HEK293 (cell line): ENCODE data around the gene TSLP.

ENCODE experiments used
- CTCF ChIA-PET: fragments of 350-600 bp; formaldehyde crosslinking; extraction: SDS; loops from one replicate; lab custom pipeline; 2021; ENCODE audit warnings: antibody characterized with exemption; lab: Yijun Ruan, JAX
- POLR2A ChIA-PET: fragments of 300-600 bp; formaldehyde crosslinking; extraction: SDS; loops from one replicate; lab custom pipeline; 2020; ENCODE audit warnings: antibody characterized with exemption, inconsistent platforms; lab: Yijun Ruan, JAX
- H3K27ac ChIP-seq: fragments of 200-500 bp; sonication (Bioruptor generic); 2 replicates; pipeline ENCODE4 v1.5.1; 2014; ENCODE audit warnings: low read depth, low read length, control low read depth, inconsistent platforms; ENCODE audit errors: extremely low read depth
- H3K36me3 ChIP-seq, 2 experiments: fragments of 200-500 bp in 1 of 2; sonication (Bioruptor generic) in 1 of 2; 1 replicate in 1 of 2; 2 replicates in 1 of 2; pipeline ENCODE4 v1.5.1; 2014 to 2017; ENCODE audit warnings: inconsistent platforms in 2 of 2, low read length in 2 of 2; ENCODE audit not compliant: control insufficient read depth in 2 of 2, insufficient read depth in 1 of 2
- H3K4me1 ChIP-seq: fragments of 200-500 bp; sonication (Bioruptor generic); 2 replicates; pipeline ENCODE4 v1.5.1; 2014; ENCODE audit warnings: mild to moderate bottlenecking, low read length, inconsistent platforms; ENCODE audit not compliant: control insufficient read depth, insufficient read depth
- H3K4me3 ChIP-seq: 2 replicates; pipeline ENCODE4 v1.5.1; 2011; ENCODE audit warnings: low read depth, mild to moderate bottlenecking, control low read depth, low read length, moderate library complexity
- H3K9me3 ChIP-seq: fragments of 200-500 bp; sonication (Bioruptor generic); 2 replicates; pipeline ENCODE4 v1.5.1; 2014; ENCODE audit warnings: low read depth, low read length, inconsistent platforms; ENCODE audit not compliant: control insufficient read depth, insufficient read depth
- KLF9 ChIP-seq: fragments of 450-650 bp; formaldehyde crosslinking; IDR thresholded peaks from 2 replicates; pipeline ENCODE4 v1.5.1; 2016; ENCODE audit warnings: missing biosample characterization, missing genetic modification characterization, low read depth
- ZBTB20 ChIP-seq: fragments of 450-650 bp; formaldehyde crosslinking; IDR thresholded peaks from 2 replicates; pipeline ENCODE4 v1.5.1; 2016; ENCODE audit warnings: missing biosample characterization, missing genetic modification characterization
- ZBTB7A ChIP-seq: fragments of 450-650 bp; formaldehyde crosslinking; IDR thresholded peaks from 2 replicates; pipeline ENCODE4 v1.5.1; 2016; ENCODE audit warnings: low read depth, missing biosample characterization, missing genetic modification characterization
- ZNF112 ChIP-seq: fragments of 450-650 bp; formaldehyde crosslinking; IDR thresholded peaks from 2 replicates; pipeline ENCODE4 v1.5.0; 2017; ENCODE audit warnings: missing biosample characterization, missing genetic modification characterization
- ZNF19 ChIP-seq: fragments of 450-650 bp; formaldehyde crosslinking; IDR thresholded peaks from 2 replicates; pipeline ENCODE4; 2016; ENCODE audit warnings: missing biosample characterization, missing genetic modification characterization, low read depth
- ZNF2 ChIP-seq: fragments of 450-650 bp; formaldehyde crosslinking; IDR thresholded peaks from 2 replicates; pipeline ENCODE4 v1.5.1; 2016; ENCODE audit warnings: missing biosample characterization, missing genetic modification characterization
- ZNF549 ChIP-seq: fragments of 450-650 bp; IDR thresholded peaks from 2 replicates; pipeline ENCODE4 v1.5.1; 2018; ENCODE audit warnings: missing biosample characterization, missing genetic modification characterization, mild to moderate bottlenecking, inconsistent platforms, moderate library complexity
- ZNF555 ChIP-seq: fragments of 450-650 bp; formaldehyde crosslinking; conservative IDR thresholded peaks from 2 replicates; pipeline ENCODE4 v1.5.1; 2017; ENCODE audit warnings: missing biosample characterization, mild to moderate bottlenecking, missing genetic modification characterization, inconsistent platforms
- ZNF610 ChIP-seq: fragments of 450-650 bp; formaldehyde crosslinking; IDR thresholded peaks from 2 replicates; pipeline ENCODE4 v1.5.1; 2016; ENCODE audit warnings: missing biosample characterization, missing genetic modification characterization, borderline replicate concordance
- ZNF658 ChIP-seq: fragments of 450-650 bp; formaldehyde crosslinking; IDR thresholded peaks from 2 replicates; pipeline ENCODE4; 2016; ENCODE audit warnings: missing biosample characterization, missing genetic modification characterization
- ZNF785 ChIP-seq: fragments of 450-650 bp; formaldehyde crosslinking; IDR thresholded peaks from 2 replicates; pipeline ENCODE4 v1.5.1; 2016; ENCODE audit warnings: missing biosample characterization, missing genetic modification characterization
- ZNF843 ChIP-seq: fragments of 450-650 bp; formaldehyde crosslinking; IDR thresholded peaks from 2 replicates; pipeline ENCODE4 v1.5.1; 2016; ENCODE audit warnings: missing biosample characterization, missing genetic modification characterization
- TF ChIP-seq, protein P1 (sequence below): fragments of 450-650 bp; formaldehyde crosslinking; IDR thresholded peaks from 2 replicates; pipeline ENCODE4 v1.5.1; 2016; ENCODE audit warnings: missing biosample characterization, missing genetic modification characterization, borderline replicate concordance
- TF ChIP-seq, protein P2 (sequence below): fragments of 450-650 bp; formaldehyde crosslinking; IDR thresholded peaks from 2 replicates; pipeline ENCODE4; 2016; ENCODE audit warnings: missing biosample characterization, missing genetic modification characterization
- TF ChIP-seq, protein P3 (sequence below): fragments of 450-650 bp; formaldehyde crosslinking; optimal IDR thresholded peaks from 2 replicates; pipeline ENCODE3; 2016; ENCODE audit warnings: missing biosample characterization, mild to moderate bottlenecking, missing genetic modification characterization
- TF ChIP-seq, protein P4 (sequence below): fragments of 450-650 bp; formaldehyde crosslinking; IDR thresholded peaks from 2 replicates; pipeline ENCODE4 v1.5.1; 2016; ENCODE audit warnings: missing biosample characterization, missing genetic modification characterization
- TF ChIP-seq, protein P5 (sequence below): fragments of 450-650 bp; formaldehyde crosslinking; IDR thresholded peaks from 2 replicates; pipeline ENCODE4 v1.5.1; 2017; ENCODE audit warnings: missing biosample characterization, missing genetic modification characterization
- TF ChIP-seq, protein P6 (sequence below): fragments of 450-650 bp; formaldehyde crosslinking; IDR thresholded peaks from 2 replicates; pipeline ENCODE4 v1.5.1; 2016; ENCODE audit warnings: missing biosample characterization, missing genetic modification characterization
- TF ChIP-seq, protein P7 (sequence below): fragments of 450-650 bp; IDR thresholded peaks from 2 replicates; pipeline ENCODE4 v1.5.1; 2018; ENCODE audit warnings: missing biosample characterization, mild to moderate bottlenecking, missing genetic modification characterization

TSLP gene

DNA sequence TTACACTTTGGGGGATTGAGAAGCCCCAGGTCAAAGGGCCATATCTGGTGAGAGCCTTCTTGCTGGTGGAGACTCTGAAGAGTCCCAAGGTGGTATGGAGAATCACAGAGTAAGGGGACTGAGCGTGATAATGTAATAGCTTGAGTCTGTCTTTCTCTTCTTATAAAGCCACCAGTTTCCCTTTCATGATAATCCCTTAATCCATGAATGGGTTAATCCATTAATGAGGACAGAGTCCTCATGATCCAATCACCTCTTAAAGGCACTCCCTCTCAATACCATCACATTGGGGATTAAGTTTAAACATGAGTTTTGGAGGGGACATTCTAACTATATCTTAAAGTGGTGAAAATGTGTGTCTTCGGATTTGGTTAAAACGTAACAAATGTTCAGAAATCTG is 42.2 kb downstream of the TSLP start (continued):
- TF ChIP-seq, protein P1, sequence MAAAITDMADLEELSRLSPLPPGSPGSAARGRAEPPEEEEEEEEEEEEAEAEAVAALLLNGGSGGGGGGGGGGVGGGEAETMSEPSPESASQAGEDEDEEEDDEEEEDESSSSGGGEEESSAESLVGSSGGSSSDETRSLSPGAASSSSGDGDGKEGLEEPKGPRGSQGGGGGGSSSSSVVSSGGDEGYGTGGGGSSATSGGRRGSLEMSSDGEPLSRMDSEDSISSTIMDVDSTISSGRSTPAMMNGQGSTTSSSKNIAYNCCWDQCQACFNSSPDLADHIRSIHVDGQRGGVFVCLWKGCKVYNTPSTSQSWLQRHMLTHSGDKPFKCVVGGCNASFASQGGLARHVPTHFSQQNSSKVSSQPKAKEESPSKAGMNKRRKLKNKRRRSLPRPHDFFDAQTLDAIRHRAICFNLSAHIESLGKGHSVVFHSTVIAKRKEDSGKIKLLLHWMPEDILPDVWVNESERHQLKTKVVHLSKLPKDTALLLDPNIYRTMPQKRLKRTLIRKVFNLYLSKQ = no peak
- TF ChIP-seq ZNF2 (tag by site-specific recombination) (no peak), ZNF112 (no peak), ZBTB7A (tag by site-specific recombination) (no peak), ZNF549 (tag by site-specific recombination) (no peak), ZNF785 (tag by site-specific recombination) (no peak), ZNF19 (no peak), ZNF843 (no peak), ZBTB20 (no peak), ZNF555 (tag by site-specific recombination) (no peak), ZNF658 (no peak)
- TF ChIP-seq, protein P2, sequence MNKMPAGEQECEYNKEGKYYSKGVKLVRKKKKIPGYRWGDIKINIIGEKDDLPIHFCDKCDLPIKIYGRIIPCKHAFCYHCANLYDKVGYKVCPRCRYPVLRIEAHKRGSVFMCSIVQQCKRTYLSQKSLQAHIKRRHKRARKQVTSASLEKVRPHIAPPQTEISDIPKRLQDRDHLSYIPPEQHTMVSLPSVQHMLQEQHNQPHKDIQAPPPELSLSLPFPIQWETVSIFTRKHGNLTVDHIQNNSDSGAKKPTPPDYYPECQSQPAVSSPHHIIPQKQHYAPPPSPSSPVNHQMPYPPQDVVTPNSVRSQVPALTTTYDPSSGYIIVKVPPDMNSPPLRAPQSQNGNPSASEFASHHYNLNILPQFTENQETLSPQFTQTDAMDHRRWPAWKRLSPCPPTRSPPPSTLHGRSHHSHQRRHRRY (tag by site-specific recombination) = no peak

DNA sequence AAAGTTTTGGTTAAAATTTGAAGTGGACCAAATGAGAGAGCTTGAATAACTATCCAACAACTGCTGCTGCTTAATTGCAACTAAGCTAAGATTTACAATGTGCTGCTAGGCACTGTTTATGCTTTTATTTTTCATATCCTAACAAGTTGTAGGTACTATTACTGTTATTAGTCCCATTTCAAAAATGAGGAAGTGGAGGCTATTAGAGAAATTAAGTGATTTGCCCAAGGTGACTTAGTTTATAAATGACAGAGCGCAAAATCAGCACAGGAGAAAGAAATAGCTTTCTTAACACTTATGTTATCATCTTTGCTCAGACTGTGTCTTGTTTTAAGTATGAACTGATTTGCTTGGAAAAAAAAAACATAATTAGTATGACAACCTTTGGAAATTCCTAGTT is 43.7 kb downstream of the TSLP start:
- CTCF ChIA-PET = no interaction called here
- Histone ChIP-seq H3K4me3 (no peak overlapping the region), H3K27ac (no peak overlapping the region), H3K4me1 (no peaks in the 10 kb centered on the region), H3K9me3 (no peaks in the 10 kb centered on the region), H3K36me3 (peaks cover 18 to 56% of the 10 kb centered on the region in 2 experiments; a peak in 2 of 3 replicates)
- no peak for TF ChIP-seq ZNF610
- TF ChIP-seq, protein P3, sequence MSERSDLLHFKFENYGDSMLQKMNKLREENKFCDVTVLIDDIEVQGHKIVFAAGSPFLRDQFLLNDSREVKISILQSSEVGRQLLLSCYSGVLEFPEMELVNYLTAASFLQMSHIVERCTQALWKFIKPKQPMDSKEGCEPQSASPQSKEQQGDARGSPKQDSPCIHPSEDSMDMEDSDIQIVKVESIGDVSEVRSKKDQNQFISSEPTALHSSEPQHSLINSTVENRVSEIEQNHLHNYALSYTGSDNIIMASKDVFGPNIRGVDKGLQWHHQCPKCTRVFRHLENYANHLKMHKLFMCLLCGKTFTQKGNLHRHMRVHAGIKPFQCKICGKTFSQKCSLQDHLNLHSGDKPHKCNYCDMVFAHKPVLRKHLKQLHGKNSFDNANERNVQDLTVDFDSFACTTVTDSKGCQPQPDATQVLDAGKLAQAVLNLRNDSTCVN (tag by site-specific recombination) = no peak
- TF ChIP-seq, protein P4, sequence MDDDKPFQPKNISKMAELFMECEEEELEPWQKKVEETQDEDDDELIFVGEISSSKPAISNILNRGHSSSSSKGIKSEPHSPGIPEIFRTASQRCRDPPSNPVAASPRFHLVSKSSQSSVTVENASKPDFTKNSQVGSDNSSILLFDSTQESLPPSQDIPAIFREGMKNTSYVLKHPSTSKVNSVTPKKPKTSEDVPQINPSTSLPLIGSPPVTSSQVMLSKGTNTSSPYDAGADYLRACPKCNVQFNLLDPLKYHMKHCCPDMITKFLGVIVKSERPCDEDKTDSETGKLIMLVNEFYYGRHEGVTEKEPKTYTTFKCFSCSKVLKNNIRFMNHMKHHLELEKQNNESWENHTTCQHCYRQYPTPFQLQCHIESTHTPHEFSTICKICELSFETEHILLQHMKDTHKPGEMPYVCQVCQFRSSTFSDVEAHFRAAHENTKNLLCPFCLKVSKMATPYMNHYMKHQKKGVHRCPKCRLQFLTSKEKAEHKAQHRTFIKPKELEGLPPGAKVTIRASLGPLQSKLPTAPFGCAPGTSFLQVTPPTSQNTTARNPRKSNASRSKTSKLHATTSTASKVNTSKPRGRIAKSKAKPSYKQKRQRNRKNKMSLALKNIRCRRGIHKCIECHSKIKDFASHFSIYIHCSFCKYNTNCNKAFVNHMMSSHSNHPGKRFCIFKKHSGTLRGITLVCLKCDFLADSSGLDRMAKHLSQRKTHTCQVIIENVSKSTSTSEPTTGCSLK (tag by site-specific recombination) = no peak
- POLR2A ChIA-PET = no interaction called here

DNA sequence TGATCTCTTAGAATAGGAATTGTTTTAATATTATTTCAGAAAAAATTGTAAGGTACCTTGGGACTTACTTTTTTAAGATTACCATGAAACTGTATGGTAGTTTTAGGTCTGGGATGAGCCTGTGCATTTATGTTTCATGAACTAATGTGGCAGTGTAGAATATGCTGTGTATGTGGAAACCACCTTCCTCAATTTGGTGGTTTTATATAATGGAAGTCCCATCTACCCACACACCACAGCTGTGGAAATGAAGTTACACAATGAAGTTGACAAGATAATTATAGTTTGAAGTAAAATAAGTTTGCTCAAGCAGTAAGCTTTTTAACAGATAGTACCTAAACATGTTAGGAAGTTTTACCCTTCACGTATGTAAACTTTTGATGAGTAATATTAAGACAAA is 45.0 kb downstream of the TSLP start:
- no peak overlapping the region for H3K27ac ChIP-seq

More for the DNA sequence above, 45.0 kb downstream of the TSLP start:
- H3K4me3 ChIP-seq = no peak overlapping the region
- TF ChIP-seq, protein P5, sequence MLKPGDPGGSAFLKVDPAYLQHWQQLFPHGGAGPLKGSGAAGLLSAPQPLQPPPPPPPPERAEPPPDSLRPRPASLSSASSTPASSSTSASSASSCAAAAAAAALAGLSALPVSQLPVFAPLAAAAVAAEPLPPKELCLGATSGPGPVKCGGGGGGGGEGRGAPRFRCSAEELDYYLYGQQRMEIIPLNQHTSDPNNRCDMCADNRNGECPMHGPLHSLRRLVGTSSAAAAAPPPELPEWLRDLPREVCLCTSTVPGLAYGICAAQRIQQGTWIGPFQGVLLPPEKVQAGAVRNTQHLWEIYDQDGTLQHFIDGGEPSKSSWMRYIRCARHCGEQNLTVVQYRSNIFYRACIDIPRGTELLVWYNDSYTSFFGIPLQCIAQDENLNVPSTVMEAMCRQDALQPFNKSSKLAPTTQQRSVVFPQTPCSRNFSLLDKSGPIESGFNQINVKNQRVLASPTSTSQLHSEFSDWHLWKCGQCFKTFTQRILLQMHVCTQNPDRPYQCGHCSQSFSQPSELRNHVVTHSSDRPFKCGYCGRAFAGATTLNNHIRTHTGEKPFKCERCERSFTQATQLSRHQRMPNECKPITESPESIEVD (tag by site-specific recombination) = no peak
- TF ChIP-seq KLF9 (tag by site-specific recombination) = no peak
- TF ChIP-seq, protein P6, sequence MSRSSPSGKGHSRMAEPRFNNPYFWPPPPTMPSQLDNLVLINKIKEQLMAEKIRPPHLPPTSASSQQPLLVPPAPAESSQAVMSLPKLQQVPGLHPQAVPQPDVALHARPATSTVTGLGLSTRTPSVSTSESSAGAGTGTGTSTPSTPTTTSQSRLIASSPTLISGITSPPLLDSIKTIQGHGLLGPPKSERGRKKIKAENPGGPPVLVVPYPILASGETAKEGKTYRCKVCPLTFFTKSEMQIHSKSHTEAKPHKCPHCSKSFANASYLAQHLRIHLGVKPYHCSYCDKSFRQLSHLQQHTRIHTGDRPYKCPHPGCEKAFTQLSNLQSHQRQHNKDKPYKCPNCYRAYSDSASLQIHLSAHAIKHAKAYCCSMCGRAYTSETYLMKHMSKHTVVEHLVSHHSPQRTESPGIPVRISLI (tag by site-specific recombination) = no peak
- TF ChIP-seq, protein P7, sequence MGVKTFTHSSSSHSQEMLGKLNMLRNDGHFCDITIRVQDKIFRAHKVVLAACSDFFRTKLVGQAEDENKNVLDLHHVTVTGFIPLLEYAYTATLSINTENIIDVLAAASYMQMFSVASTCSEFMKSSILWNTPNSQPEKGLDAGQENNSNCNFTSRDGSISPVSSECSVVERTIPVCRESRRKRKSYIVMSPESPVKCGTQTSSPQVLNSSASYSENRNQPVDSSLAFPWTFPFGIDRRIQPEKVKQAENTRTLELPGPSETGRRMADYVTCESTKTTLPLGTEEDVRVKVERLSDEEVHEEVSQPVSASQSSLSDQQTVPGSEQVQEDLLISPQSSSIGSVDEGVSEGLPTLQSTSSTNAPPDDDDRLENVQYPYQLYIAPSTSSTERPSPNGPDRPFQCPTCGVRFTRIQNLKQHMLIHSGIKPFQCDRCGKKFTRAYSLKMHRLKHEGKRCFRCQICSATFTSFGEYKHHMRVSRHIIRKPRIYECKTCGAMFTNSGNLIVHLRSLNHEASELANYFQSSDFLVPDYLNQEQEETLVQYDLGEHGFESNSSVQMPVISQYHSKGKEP (tag by site-specific recombination) = no peak
- TF ChIP-seq, all 188 proteins: peak for 0
- Histone ChIP-seq H3K4me1 (no peaks in the 10 kb centered on the region), H3K36me3 (peaks cover 18 to 60% of the 10 kb centered on the region in 2 experiments; a peak in 2 of 3 replicates), H3K9me3 (no peaks in the 10 kb centered on the region)
- ChIA-PET CTCF (no interaction called here), POLR2A (no interaction called here)
